NCI-H2107 (cell line): ENCODE data around the gene ANP32A.

Experiments used
- DNase-seq: peaks from one replicate; lab custom pipeline; 2025; lab: John Stamatoyannopoulos, UW

The ANP32A gene

DNA sequence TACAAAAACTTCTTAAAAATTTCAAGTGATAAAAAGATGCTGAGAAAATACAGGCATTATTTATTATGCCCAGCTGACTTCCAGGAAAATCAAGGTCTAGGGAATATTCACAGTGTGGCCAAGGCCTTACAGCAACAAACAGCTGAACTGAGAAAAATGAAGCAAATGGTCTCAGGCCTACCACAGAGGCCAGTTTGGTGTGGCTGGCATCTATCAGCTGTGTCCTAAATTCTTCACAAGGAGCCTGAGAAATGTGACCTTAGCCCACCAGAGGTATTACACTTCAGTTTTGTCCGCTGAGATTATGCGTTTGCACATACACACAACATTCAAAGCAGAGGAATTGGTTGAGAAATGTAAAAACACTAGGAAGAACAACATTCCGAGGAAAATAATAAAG lies 77.4 kb downstream of the ANP32A start:
- no peak for DNase-seq

DNA sequence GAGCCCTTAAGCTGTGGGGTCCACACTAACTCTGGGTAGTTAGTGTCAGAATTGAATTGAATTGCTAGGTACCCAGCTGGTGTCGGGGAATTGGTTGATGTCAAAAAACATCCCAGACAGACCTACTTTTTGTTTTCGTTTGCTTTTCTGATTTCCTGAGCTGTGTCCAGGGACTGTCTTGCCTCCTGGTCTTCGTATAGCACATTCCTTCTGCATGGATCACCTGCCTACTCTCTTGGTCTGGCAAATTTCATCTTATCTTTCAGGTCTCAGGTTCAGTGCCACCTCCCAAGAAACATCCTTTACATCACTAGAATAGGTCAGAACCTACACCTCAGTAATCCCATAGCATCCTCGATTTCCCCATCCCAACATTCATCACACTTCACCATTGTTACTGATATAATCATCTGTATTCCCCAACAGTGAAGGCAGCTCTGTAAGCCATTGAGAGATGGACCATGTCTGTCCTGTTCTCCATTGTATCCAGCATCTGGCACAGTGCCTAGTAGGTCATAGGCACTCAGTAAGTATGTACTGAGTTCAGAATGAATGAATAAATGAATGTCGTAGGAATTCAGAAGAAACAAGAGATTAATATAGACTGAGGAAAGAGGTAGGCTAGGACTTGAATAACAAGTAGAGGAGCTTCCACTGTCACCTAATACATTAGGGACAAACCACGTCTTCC lies 81.2 kb downstream of the ANP32A start:
- DNase-seq = no peak

GRCh38 chr15:68735610-68736009 lies 85.1 kb downstream of the ANP32A start:
- DNase-seq = no peak

DNA sequence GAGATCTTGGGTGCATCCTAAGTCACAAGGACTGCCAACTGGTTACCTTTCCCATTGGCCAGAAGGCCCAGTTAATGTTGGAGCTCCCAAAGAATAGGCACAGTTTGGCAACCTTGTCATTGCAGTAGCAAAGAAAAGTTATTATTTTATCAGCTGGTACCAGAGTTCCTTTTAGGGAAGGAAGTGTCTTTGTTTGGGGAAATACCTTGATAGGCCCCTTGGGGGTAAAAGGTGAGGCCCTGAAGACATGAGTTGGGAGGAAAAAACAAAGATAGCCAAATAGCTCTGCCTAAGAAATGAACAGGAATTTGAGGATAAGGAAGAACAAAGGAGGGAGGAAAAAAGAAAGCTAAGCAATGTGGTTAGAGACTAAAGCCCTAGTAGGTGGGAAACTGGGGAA lies 85.8 kb downstream of the ANP32A start:
- no peak for DNase-seq

- no peak for DNase-seq
These were observed 86.3 kb downstream of the ANP32A start for GRCh38 chr15:68734352-68734751.

- DNase-seq = no peak
These were observed 87.0 kb downstream of the ANP32A start for GRCh38 chr15:68733666-68734065.

DNA sequence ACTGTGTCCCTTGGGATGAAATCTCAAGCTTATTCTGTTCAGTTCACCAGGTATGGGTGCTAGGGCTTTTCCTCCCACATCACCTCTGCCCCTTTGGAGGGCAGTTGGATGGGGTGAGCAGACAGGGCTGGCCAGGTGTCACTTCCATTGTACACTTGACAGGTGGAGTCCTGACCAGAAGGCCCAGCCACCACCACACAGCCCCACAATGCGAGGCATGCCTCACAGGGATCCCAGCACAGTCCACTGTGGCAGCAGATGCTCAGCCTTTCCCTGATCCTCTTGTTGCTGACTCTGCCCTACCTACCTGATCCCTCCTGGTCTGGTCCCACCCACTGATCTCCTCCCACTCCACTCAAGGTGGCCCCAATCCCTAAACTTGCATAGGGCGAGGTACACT lies 88.2 kb downstream of the ANP32A start:
- no peak for DNase-seq

DNA sequence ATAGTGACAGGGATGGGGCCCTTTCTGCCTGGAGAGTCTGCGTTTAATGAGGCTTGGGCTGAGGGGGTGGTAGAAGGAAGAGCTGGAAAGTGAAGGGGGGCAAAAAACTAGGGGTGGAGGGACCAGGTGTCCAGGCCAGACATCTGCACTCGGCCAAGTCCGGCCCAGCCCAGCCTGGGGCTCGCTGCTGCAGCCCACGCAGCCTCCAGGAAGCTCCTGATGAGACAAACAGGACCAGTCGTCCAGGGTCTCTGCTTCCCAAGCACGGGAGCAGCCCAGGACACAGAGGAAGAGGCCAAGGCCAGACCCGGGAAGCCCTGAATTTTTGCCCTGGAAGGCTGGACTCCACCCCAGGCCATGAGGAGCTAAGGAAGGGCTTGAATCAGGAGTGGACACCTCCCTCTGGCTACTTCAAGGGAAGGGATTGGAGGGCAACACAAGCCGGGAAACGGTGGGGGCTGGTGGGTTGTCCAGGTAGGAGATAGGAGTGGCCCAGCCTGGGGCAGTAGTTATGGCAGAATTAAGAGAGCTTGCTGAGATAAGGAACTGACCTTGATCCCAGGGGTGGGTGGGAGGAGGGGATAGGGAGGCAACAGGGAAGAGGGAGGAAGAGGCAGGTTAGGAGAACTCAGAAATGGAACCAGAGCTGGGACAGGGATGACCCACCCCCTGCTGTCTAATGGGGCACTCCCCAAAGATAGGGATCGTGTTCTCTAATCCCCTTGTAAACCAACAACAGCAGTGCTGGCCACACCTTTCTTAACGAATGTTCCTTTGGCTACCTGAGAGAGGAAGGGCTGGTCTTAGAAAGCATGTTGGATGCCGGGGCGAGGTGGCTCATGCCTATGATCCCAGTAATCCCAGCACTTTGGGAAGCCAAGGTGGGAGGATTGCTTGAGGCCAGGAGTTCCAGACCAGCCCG lies 89.5 kb downstream of the ANP32A start:
- DNase-seq = no peak

- DNase-seq = no peak
These were observed 90.2 kb downstream of the ANP32A start for GRCh38 chr15:68730471-68730919.

DNA sequence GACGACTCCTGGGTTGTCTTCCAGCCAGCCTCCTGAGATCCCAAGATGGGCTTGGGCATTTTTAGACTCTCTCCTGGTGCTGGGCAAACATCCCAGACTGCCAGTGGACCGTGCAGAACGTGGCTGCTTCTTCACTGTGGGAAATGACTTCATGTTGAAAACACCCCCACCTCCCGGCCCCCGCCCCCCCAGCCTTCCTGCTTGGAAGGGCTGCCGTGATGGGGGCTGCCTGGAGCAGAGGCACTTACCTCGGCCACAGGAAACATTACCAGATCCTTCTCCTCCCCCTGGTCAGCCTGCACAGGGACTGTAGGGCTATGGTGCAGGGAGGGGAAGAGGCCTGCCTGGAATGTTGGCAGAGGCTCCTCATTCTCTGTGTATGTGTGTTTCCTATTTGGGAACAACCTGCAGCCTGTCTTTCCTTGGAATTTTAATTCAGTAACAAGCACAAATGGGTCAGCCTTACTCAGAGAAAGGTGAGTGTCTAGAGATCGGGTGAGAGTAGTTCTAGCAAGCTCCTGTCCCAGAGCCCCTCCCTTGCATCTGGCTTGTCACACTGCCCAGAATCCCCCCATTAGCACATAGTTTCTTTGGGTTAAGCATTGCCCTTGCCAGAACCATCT lies 90.8 kb downstream of the ANP32A start:
- DNase-seq = no peak
